Adrenal gland (tissue), 5 donors: Measurements from ENCODE around the gene TRIP10.

Experiments used
- CTCF ChIP-seq, 6 experiments: fragments of 450-650 bp in 4 of 6; fragments of 200-600 bp in 2 of 6; sonication (generic) in 1 of 6; IDR thresholded peaks; 1 replicate in 5 of 6; 2 replicates in 1 of 6; pipeline versions ENCODE4 v1.5.1 to v1.8.0; 2016 to 2021; ENCODE audit warnings: antibody characterized with exemption in 6 of 6, mild to moderate bottlenecking in 2 of 6, moderate library complexity in 1 of 6
- POLR2A ChIP-seq, 2 donors: fragments of 450-650 bp; IDR thresholded peaks; one replicate each; pipeline ENCODE4 v1.6.1; 2017; ENCODE audit warnings: antibody characterized with exemption in 2 of 2, mild to moderate bottlenecking in 2 of 2, moderate library complexity in 1 of 2
- donor health status: DM: no; HTN: no; CAD: no.

- TF ChIP-seq CTCF (IDR thresholded peaks at IDR 0.05) (no peak), POLR2A (IDR thresholded peaks at IDR 0.05) (no peak)
Measured at GRCh38 chr19:6767357-6768235, 28.1 kb downstream of the TRIP10 start, which contains the start of gene SH2D3A.
